Measurements from ENCODE around the gene FSHR.

Gene FSHR

DNA sequence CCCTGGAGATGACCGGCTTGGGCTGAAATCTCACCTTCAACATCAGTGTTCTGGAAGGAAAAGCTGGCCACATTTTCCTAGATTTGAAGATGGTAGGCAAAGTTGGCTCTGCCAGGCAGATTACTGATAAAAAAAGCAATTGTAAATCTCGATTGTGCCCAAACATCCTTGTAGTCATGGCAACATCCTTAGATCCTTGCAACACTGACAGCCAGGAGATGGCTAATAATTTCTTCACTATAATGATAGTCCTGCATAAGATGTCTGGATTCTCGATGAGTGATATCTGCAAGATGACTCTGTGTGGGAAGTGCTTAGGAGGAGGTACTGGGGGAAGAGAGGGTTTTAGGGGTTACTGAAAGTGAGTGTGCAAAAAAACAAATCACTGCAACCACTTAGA lies 149.1 kb downstream of the FSHR start:
- H3K27ac Mint-ChIP-seq (ENCODE audit: low read depth), result no peak overlapping the region

DNA sequence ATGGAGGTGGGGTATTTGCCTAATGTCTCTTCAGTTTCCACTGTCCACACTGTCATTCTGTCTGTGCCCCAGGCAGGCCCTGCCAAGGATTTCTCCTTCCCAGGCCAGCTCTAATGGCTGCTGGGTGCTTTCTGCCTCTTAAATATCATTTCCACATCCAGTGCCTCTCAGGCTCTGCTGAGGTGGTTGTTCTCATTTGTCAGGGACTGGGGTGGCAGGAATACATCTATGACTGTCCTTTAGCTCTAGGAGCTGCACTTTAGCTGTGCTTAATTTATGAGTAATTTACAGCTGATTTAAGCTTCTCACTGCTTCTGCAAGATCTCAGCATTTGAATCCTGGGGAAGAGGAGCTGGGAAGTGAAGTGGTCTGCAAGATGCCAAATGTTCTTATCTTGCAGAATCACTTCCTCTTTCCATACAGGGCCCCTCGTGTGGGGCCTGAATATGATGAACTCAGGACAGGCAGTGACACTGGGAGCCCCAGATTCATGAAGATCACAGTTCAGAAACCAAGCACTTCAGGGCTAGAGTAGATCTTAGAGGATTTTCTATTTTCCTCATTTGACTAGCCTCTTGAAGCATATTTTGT lies 150.2 kb downstream of the FSHR start:
- H3K27me3 Mint-ChIP-seq, result no peaks in the 10 kb centered on the region
- peaks cover 10% of the 10 kb centered on the region for H3K9me3 Mint-ChIP-seq
- H3K36me3 Mint-ChIP-seq (ENCODE audit: insufficient read depth), result peaks cover 2% of the 10 kb centered on the region
- no peaks in the 10 kb centered on the region for H3K4me1 Mint-ChIP-seq
- H3K27ac Mint-ChIP-seq (ENCODE audit: low read depth), result no peak overlapping the region
- DNase-seq (ENCODE audit: low spot score in 2 of 2), result no peak
- ATAC-seq (replicated peaks; ENCODE audit: extremely low read depth, poor library complexity, severe bottlenecking), result no peak
- no peak overlapping the region for H3K4me3 Mint-ChIP-seq

More for the DNA sequence above, 149.1 kb downstream of the FSHR start:
- Mint-ChIP-seq H3K4me3 (no peak overlapping the region), H3K9me3 (peaks cover 10% of the 10 kb centered on the region), H3K4me1 (no peaks in the 10 kb centered on the region), H3K27me3 (no peaks in the 10 kb centered on the region), H3K36me3 (ENCODE audit: insufficient read depth) (peaks cover 2% of the 10 kb centered on the region)
- ATAC-seq (replicated peaks; ENCODE audit: extremely low read depth, poor library complexity, severe bottlenecking) (no peak), DNase-seq (ENCODE audit: low spot score in 2 of 2) (no peak)

GRCh38 chr2:49003201-49003600 lies 151.1 kb downstream of the FSHR start:
- ATAC-seq (replicated peaks; ENCODE audit: extremely low read depth, poor library complexity, severe bottlenecking) (no peak), DNase-seq (ENCODE audit: low spot score in 2 of 2) (no peak)
- Mint-ChIP-seq H3K36me3 (ENCODE audit: insufficient read depth) (peaks cover 2% of the 10 kb centered on the region), H3K27me3 (no peaks in the 10 kb centered on the region), H3K4me1 (no peaks in the 10 kb centered on the region), H3K27ac (ENCODE audit: low read depth) (no peak overlapping the region), H3K9me3 (peaks cover 10% of the 10 kb centered on the region), H3K4me3 (no peak overlapping the region)

GRCh38 chr2:49002750-49003149 lies 151.6 kb downstream of the FSHR start:
- DNase-seq (ENCODE audit: low spot score in 2 of 2) (no peak), ATAC-seq (replicated peaks; ENCODE audit: extremely low read depth, poor library complexity, severe bottlenecking) (no peak)
- Mint-ChIP-seq H3K36me3 (ENCODE audit: insufficient read depth) (peaks cover 2% of the 10 kb centered on the region), H3K4me1 (no peaks in the 10 kb centered on the region), H3K4me3 (no peak overlapping the region), H3K27me3 (no peaks in the 10 kb centered on the region), H3K9me3 (peaks cover 10% of the 10 kb centered on the region), H3K27ac (ENCODE audit: low read depth) (no peak overlapping the region)

DNA sequence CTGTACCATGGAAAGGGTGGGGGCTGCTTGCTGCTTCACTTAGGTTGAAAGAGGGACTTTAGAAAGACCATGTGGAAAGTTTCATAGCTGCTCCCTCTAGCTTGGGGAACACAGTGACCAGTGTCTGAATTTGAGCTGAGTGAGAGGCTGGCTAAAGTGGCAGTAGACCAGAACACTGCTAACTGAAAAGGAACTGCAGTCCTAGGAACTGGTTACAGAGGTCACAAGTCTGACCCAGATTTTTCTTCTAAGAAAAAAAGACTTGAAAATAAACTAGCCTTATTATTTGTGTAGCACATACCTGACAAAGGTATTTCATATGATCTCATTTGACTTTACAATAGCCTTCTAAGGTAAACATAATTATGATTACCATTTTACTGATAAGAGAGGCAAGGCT lies 153.6 kb downstream of the FSHR start:
- Mint-ChIP-seq H3K4me1 (no peaks in the 10 kb centered on the region), H3K27me3 (no peaks in the 10 kb centered on the region), H3K36me3 (ENCODE audit: insufficient read depth) (no peaks in the 10 kb centered on the region), H3K9me3 (no peaks in the 10 kb centered on the region), H3K4me3 (no peak overlapping the region), H3K27ac (ENCODE audit: low read depth) (no peak overlapping the region)
- DNase-seq (ENCODE audit: low spot score in 2 of 2) (no peak), ATAC-seq (replicated peaks; ENCODE audit: extremely low read depth, poor library complexity, severe bottlenecking) (no peak)

DNA sequence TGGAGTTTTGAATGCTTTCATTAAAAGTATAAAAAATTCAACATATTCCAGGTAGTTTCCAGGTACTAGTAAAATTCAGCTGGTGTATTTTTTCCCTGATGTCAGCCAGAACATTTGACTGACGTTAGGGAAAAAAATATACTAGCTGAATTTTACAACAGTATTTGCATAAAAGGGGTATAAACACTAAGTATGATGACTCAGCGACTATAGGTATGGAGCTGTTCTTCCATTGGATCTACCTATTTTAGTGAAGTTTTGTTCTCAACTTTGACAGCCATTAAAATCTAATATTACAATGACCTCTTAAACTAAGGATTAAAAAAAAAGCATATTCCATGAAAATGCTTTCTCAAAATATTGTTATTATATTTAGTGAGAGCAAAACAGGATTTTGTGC lies 155.9 kb downstream of the FSHR start:
- ATAC-seq (replicated peaks; ENCODE audit: extremely low read depth, poor library complexity, severe bottlenecking) (no peak), DNase-seq (ENCODE audit: low spot score in 2 of 2) (no peak)
- H3K4me1 Mint-ChIP-seq, result no peaks in the 10 kb centered on the region
- peaks cover 2% of the 10 kb centered on the region for H3K9me3 Mint-ChIP-seq
- no peaks in the 10 kb centered on the region for H3K27me3 Mint-ChIP-seq
- no peak overlapping the region for H3K4me3 Mint-ChIP-seq
- no peak overlapping the region for H3K27ac Mint-ChIP-seq (ENCODE audit: low read depth)
- H3K36me3 Mint-ChIP-seq (ENCODE audit: insufficient read depth), result no peaks in the 10 kb centered on the region

DNA sequence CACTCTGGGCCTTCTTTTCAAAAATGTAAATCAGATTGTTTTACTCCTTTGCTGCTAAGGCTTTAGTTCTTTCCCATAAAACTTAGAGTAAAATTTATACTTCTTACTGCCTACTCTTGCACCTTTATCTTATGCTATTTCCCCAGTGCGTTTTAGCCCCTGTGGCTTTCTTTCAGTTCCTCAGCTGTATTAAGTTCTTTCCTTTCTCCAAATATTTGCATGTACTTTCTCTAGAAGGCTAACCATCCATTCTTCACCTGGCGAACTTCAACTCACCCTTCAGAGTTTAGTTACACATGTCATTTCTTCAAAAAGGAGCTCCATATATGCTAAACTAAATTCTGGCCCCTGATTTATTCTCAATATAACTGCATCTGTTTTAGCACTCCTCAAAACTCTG lies 160.7 kb downstream of the FSHR start:
- H3K4me1 Mint-ChIP-seq, result no peaks in the 10 kb centered on the region
- no peaks in the 10 kb centered on the region for H3K27me3 Mint-ChIP-seq
- no peak for ATAC-seq (replicated peaks; ENCODE audit: extremely low read depth, poor library complexity, severe bottlenecking)
- no peaks in the 10 kb centered on the region for H3K36me3 Mint-ChIP-seq (ENCODE audit: insufficient read depth)
- no peak overlapping the region for H3K27ac Mint-ChIP-seq (ENCODE audit: low read depth)
- no peak overlapping the region for H3K4me3 Mint-ChIP-seq
- H3K9me3 Mint-ChIP-seq, result peaks cover 9% of the 10 kb centered on the region
- DNase-seq (ENCODE audit: low spot score in 2 of 2), result no peak

GRCh38 chr2:48991415-48992131 lies 162.7 kb downstream of the FSHR start:
- H3K4me3 Mint-ChIP-seq, result no peak overlapping the region
- H3K27ac Mint-ChIP-seq (ENCODE audit: low read depth), result no peak overlapping the region
- peaks cover 14% of the 10 kb centered on the region for H3K9me3 Mint-ChIP-seq
- H3K27me3 Mint-ChIP-seq, result no peaks in the 10 kb centered on the region
- no peak for ATAC-seq (replicated peaks; ENCODE audit: extremely low read depth, poor library complexity, severe bottlenecking)
- H3K4me1 Mint-ChIP-seq, result no peaks in the 10 kb centered on the region
- H3K36me3 Mint-ChIP-seq (ENCODE audit: insufficient read depth), result no peaks in the 10 kb centered on the region
- no peak for DNase-seq (ENCODE audit: low spot score in 2 of 2)

DNA sequence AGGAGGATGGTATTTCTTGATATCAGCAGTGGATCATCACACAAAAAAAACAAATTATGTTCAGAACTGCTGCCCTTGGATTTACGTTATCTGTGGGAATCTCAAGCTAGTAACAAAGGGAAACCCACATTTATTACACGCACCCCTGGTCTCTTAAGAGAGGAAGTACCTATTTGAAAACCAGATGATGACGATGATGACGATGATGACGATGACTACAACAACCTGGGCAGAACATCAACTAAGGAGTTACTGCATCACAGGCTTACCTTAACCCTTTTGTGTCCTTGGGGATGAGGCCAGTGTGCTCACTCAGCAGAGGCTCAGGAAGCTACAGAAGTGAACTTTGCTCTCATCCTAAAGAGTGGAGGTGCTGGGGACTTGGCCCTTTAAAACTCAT lies 169.4 kb downstream of the FSHR start:
- Mint-ChIP-seq H3K4me1 (no peaks in the 10 kb centered on the region), H3K27me3 (no peaks in the 10 kb centered on the region), H3K9me3 (peaks cover 5% of the 10 kb centered on the region), H3K27ac (ENCODE audit: low read depth) (no peak overlapping the region), H3K4me3 (no peak overlapping the region), H3K36me3 (ENCODE audit: insufficient read depth) (peaks cover 2% of the 10 kb centered on the region)
- ATAC-seq (replicated peaks; ENCODE audit: extremely low read depth, poor library complexity, severe bottlenecking), result no peak
- no peak for DNase-seq (ENCODE audit: low spot score in 2 of 2)

- ATAC-seq (replicated peaks; ENCODE audit: extremely low read depth, poor library complexity, severe bottlenecking) (no peak), DNase-seq (ENCODE audit: low spot score in 2 of 2) (no peak)
- H3K4me3 Mint-ChIP-seq, result no peak overlapping the region
- peaks cover 5% of the 10 kb centered on the region for H3K9me3 Mint-ChIP-seq
- H3K27ac Mint-ChIP-seq (ENCODE audit: low read depth), result no peak overlapping the region
- peaks cover 2% of the 10 kb centered on the region for H3K36me3 Mint-ChIP-seq (ENCODE audit: insufficient read depth)
- H3K4me1 Mint-ChIP-seq, result no peaks in the 10 kb centered on the region
- H3K27me3 Mint-ChIP-seq, result no peaks in the 10 kb centered on the region
Measured at GRCh38 chr2:48983551-48983950, 170.8 kb downstream of the FSHR start.

DNA sequence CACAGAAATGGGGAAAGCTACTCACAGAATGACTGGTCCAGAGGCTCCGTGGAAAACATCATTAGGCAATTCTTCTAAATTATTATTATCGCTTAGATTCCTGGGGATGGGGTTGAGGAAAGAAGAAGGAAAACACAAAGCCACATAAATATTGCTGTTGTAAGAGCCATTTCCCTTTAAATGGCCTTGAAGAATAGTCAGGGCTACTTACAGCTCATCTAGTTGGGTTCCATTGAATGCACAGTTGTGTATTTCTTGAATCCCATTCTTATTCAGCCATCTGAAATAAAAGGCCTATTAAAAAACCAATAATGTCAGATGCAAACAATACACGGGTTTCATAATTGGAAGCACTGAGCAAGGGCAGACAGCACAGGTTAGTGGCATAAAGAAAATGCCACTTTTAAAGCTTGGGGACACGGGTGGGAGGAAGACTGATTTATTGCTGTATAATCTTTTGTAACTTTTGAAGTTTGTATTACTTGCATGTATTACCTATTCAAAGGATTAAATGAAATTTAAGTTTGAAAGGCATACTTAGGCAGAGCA lies 171.4 kb downstream of the FSHR start:
- no peak for DNase-seq (ENCODE audit: low spot score in 2 of 2)
- Mint-ChIP-seq H3K36me3 (ENCODE audit: insufficient read depth) (peaks cover 2% of the 10 kb centered on the region), H3K27me3 (no peaks in the 10 kb centered on the region), H3K4me3 (no peak overlapping the region), H3K9me3 (peaks cover 5% of the 10 kb centered on the region), H3K4me1 (no peaks in the 10 kb centered on the region), H3K27ac (ENCODE audit: low read depth) (no peak overlapping the region)
- ATAC-seq (replicated peaks; ENCODE audit: extremely low read depth, poor library complexity, severe bottlenecking), result no peak

- Mint-ChIP-seq H3K36me3 (ENCODE audit: insufficient read depth) (peaks cover 2% of the 10 kb centered on the region), H3K4me1 (no peaks in the 10 kb centered on the region), H3K4me3 (no peak overlapping the region), H3K9me3 (no peaks in the 10 kb centered on the region), H3K27ac (ENCODE audit: low read depth) (no peak overlapping the region), H3K27me3 (no peaks in the 10 kb centered on the region)
- DNase-seq (ENCODE audit: low spot score in 2 of 2) (no peak), ATAC-seq (replicated peaks; ENCODE audit: extremely low read depth, poor library complexity, severe bottlenecking) (no peak)
Measured at GRCh38 chr2:48980846-48981245, 173.5 kb downstream of the FSHR start.

DNA sequence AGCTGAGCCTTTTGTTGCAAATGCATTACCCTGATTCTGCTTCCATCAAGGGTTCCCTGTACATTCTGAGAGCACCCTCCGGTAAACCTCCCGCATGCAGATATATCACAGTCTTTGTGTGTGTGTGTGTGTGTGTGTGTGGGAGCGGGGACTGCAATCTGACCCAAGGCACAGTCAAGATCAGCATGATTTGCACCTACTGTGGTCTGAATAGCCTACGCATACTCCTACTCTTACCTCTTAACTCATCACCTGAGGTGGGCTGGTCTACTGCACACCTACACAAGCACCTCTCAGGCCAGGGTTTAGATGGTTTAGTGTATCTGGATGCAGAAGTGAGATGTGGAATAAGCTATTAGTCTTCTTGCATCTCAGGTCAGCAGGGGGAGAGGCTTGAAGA lies 174.6 kb downstream of the FSHR start:
- H3K9me3 Mint-ChIP-seq, result no peaks in the 10 kb centered on the region
- H3K4me1 Mint-ChIP-seq, result no peaks in the 10 kb centered on the region
- peaks cover 2% of the 10 kb centered on the region for H3K36me3 Mint-ChIP-seq (ENCODE audit: insufficient read depth)
- no peak overlapping the region for H3K4me3 Mint-ChIP-seq
- no peak for ATAC-seq (replicated peaks; ENCODE audit: extremely low read depth, poor library complexity, severe bottlenecking)
- H3K27ac Mint-ChIP-seq (ENCODE audit: low read depth), result no peak overlapping the region
- H3K27me3 Mint-ChIP-seq, result no peaks in the 10 kb centered on the region
- DNase-seq (ENCODE audit: low spot score in 2 of 2), result no peak

Data from central memory CD8-positive, alpha-beta T cell (primary cell).